Upper lobe of left lung (tissue), 6 donors: ENCODE measurements around the gene CAPN3. TPM values are rescaled to one million over a fixed set of nuclear protein-coding genes. Genes with fewer than 3 reads are reported as not detected.
A peak's percentile ranks its signal among the peaks of the same experiment; 100 is the strongest.

Experiments used
- ATAC-seq, 2 donors: fragments of 200-7000 bp; cut with Tn5 transposase; one replicate each; pipeline ENCODE4 v1.9.1; 2022; ENCODE audit warnings: mild to moderate bottlenecking in 2 of 2, moderate library complexity in 2 of 2; ENCODE audit not compliant: low FRiP score in 2 of 2
- DNase-seq, 2 donors: peaks; one replicate each; pipeline ENCODE4 v3.0.0-alpha.2; 2019 to 2020
- H3K27ac ChIP-seq, 4 donors: fragments of 200-600 bp; sonication (generic); one replicate each; pipeline ENCODE4 v1.5.1; 2016 to 2019
- H3K27me3 ChIP-seq, 4 donors: fragments of 200-600 bp; sonication (generic); one replicate each; pipeline ENCODE4 v1.5.1; 2017 to 2019
- H3K36me3 ChIP-seq, 4 donors: fragments of 200-600 bp; sonication (generic); one replicate each; pipeline ENCODE4 v1.5.1; 2016 to 2019
- H3K4me1 ChIP-seq, 4 donors: fragments of 200-600 bp; sonication (generic); one replicate each; pipeline ENCODE4 v1.5.1; 2018 to 2019
- H3K4me3 ChIP-seq, 4 donors: fragments of 200-600 bp; sonication (generic); one replicate each; pipeline ENCODE4 v1.5.1; 2017 to 2019; ENCODE audit warnings: mild to moderate bottlenecking in 2 of 4, moderate library complexity in 1 of 4
- H3K9me3 ChIP-seq, 4 donors: fragments of 200-600 bp; sonication (generic); one replicate each; pipeline ENCODE4 v1.5.1; 2018 to 2019
- CTCF ChIP-seq, 6 experiments: fragments of 450-650 bp in 4 of 6; fragments of 200-600 bp in 2 of 6; sonication (generic) in 2 of 6; IDR thresholded peaks; one replicate each; pipeline ENCODE4 v1.5.1; 2016 to 2019; ENCODE audit warnings: antibody characterized with exemption in 6 of 6
- EP300 ChIP-seq, 4 donors: sonication (generic); formaldehyde crosslinking; IDR thresholded peaks; one replicate each; pipeline ENCODE4 v1.5.1; 2017; ENCODE audit warnings: antibody characterized with exemption in 4 of 4, control low read depth in 2 of 4
- POLR2A ChIP-seq, 4 donors: fragments of 450-650 bp; IDR thresholded peaks; one replicate each; pipeline ENCODE4 v1.5.1; 2016 to 2017; ENCODE audit warnings: antibody characterized with exemption in 4 of 4, mild to moderate bottlenecking in 2 of 4
- POLR2AphosphoS5 ChIP-seq, 2 donors: sonication (generic); formaldehyde crosslinking; IDR thresholded peaks; one replicate each; pipeline ENCODE4 v1.5.1; 2017; ENCODE audit warnings: antibody characterized with exemption in 2 of 2
- WGBS, 2 donors: methylation state at CpG; one replicate each; pipeline ENCODE4 v1.1.5; 2017 to 2018; 5-methylcytosine and 5-hydroxymethylcytosine counted together
- total RNA-seq, 6 donors: library from RNA; depleted of rRNA in 4 of 6; stranded (reverse); fragments of >200 nt in 4 of 6; gene quantifications; one replicate each; pipeline versions ENCODE4 v1.1.0 to v1.2.1, GENCODE V29; 2016 to 2021
- donor health status: DM: no; HTN: no; CAD: no; lungs with moderate emphysema.
- donor health status: DM: no; HTN: yes; CAD: no; lungs with severe emphysema.

The CAPN3 gene
- total RNA-seq, 6 donors from 2014 or later = 24.0 to 369 (median 54.3) TPM

GRCh38 chr15:42448281-42448680 is 89.0 kb downstream of the CAPN3 start:
- Histone ChIP-seq H3K27me3 (no peaks in the 10 kb centered on the region), H3K27ac (no peak overlapping the region), H3K4me3 (no peak overlapping the region), H3K4me1 (peaks cover 0 to 25% (median 8%) of the 10 kb centered on the region in 4 donors), H3K9me3 (no peaks in the 10 kb centered on the region), H3K36me3 (peaks cover 21 to 82% (median 57%) of the 10 kb centered on the region in 4 donors)
- TF ChIP-seq POLR2A (IDR thresholded peaks at IDR 0.05) (no peak), CTCF (IDR thresholded peaks at IDR 0.05) (no peak), POLR2AphosphoS5 (IDR thresholded peaks at IDR 0.05) (no peak), EP300 (IDR thresholded peaks at IDR 0.05) (no peak)
- 95 to 97% methylated on average over 6 of the region's 6 CpGs for WGBS, 2 donors
- no peak for DNase-seq
- ATAC-seq = no peak

DNA sequence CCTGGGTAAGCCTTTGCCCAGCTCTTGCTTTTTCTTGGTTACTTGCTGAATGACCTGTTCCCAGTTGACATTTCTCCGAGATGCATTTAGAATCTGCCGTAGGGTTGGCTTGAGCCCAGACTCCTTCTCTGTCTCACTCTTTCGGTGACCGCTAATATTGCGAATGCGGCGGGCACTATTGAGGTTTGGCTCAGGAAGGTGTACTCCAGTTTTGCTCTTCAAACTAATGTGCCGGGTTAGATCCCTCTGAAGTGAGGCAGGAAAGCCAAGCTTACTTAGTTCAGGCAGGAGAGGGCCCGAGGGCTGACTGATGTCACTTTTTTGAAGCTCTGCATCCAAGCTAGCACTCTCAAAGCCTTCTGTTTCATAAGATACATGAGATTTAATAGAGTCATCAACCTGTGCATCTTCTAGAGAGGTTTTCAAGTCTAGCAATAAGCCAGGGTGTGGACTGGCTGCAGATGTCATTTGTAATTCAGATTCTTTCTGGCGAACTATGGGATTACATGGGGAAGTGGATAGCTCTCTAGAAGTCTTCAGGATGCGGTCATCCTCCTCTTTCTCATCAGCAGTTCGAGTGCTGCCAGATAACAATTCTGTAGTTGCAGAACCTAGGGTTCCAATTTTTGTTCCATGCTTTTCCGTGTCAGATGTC is 90.6 kb downstream of the CAPN3 start:
- Histone ChIP-seq H3K27ac (peak overlapping the region; percentile 3 to 50 (median 26)), H3K4me3 (peak overlapping the region in 1 of 4 donors; percentile 9), H3K9me3 (no peaks in the 10 kb centered on the region), H3K27me3 (no peaks in the 10 kb centered on the region), H3K4me1 (peaks cover 0 to 30% (median 8%) of the 10 kb centered on the region in 4 donors), H3K36me3 (peaks cover 14 to 77% (median 49%) of the 10 kb centered on the region in 4 donors)
- no peak for TF ChIP-seq POLR2A (IDR thresholded peaks at IDR 0.05)
- TF ChIP-seq POLR2AphosphoS5 (IDR thresholded peaks at IDR 0.05) = peak in 1 of 2 donors; percentile 12
- DNase-seq (peak in 1 of 2 donors; percentile 57), ATAC-seq (peak in 1 of 2 donors; percentile 65)
- 63 to 70% methylated on average over 11 to 13 of the region's 13 CpGs for WGBS, 2 donors

DNA sequence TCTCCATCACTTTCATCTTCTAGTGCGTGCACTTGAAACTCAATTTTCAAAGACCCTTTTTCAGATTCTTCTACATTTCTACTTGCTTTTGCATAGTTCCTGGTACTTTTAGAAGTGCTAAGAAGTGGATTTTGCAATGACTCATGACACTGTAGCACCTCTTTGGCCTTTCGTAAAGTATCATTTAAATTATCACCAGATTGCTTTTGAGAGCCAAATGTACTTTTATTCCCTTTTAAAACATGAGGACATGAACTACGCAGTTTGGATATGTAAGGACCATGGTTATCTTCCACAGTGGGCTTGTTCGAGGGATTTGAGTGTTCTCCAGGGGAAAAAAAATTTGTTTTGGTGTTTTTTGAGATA is 91.1 kb downstream of the CAPN3 start:
- DNase-seq = no peak
- Histone ChIP-seq H3K27me3 (no peaks in the 10 kb centered on the region), H3K27ac (peak overlapping the region; percentile 2 to 50 (median 20)), H3K36me3 (peaks cover 13 to 71% (median 46%) of the 10 kb centered on the region in 4 donors), H3K4me1 (peaks cover 0 to 30% (median 8%) of the 10 kb centered on the region in 4 donors), H3K4me3 (no peak overlapping the region), H3K9me3 (no peaks in the 10 kb centered on the region)
- peak in 1 of 2 donors; percentile 15 for ATAC-seq
- WGBS, 2 donors = 60 to 73% methylated on average over 4 of the region's 4 CpGs
- TF ChIP-seq POLR2A (IDR thresholded peaks at IDR 0.05) (no peak), EP300 (IDR thresholded peaks at IDR 0.05) (peak in 1 of 4 donors; percentile 42)

DNA sequence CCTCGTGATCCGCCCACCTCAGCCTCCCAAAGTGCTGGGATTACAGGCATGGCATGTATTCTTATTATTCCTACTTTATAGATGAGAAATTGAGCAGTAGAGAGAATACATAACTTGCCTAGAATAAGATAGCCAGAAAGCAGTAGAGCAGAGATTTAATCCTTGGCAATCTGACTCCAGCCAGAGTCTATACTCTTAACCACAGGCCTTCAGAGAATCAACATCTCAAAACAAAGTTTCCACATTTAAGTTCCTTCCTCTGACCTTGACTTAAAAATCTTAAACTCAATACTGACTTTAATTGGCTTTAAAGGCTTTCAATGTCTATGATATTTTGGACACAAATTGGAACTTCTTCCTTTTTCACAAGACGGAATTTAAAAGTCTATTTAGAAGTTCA is 94.5 kb downstream of the CAPN3 start:
- peak overlapping the region in 1 of 4 donors; percentile 31 for H3K4me3 ChIP-seq
- ATAC-seq (no peak), DNase-seq (no peak)
- TF ChIP-seq POLR2A (IDR thresholded peaks at IDR 0.05) = no peak
- TF ChIP-seq EP300 (IDR thresholded peaks at IDR 0.05) = no peak
- TF ChIP-seq CTCF (IDR thresholded peaks at IDR 0.05) = no peak
- TF ChIP-seq POLR2AphosphoS5 (IDR thresholded peaks at IDR 0.05) = no peak
- no peaks in the 10 kb centered on the region for H3K9me3 ChIP-seq
- H3K27me3 ChIP-seq = no peaks in the 10 kb centered on the region
- H3K36me3 ChIP-seq = peaks cover 6 to 38% (median 24%) of the 10 kb centered on the region in 4 donors
- 97 to 98% methylated on average over 3 of the region's 3 CpGs for WGBS, 2 donors
- H3K27ac ChIP-seq = no peak overlapping the region
- H3K4me1 ChIP-seq = peaks cover 11 to 50% (median 27%) of the 10 kb centered on the region in 4 donors

GRCh38 chr15:42456531-42456930 is 97.2 kb downstream of the CAPN3 start:
- DNase-seq (no peak), ATAC-seq (no peak)
- H3K36me3 ChIP-seq = peaks cover 2 to 13% (median 5%) of the 10 kb centered on the region in 4 donors
- H3K27ac ChIP-seq = peak overlapping the region; percentile 68 to 80 (median 76)
- no peaks in the 10 kb centered on the region for H3K27me3 ChIP-seq
- H3K9me3 ChIP-seq = no peaks in the 10 kb centered on the region
- peak overlapping the region in 3 of 4 donors; percentile 24 to 32 (median 31) for H3K4me3 ChIP-seq
- TF ChIP-seq POLR2A (IDR thresholded peaks at IDR 0.05) (no peak), EP300 (IDR thresholded peaks at IDR 0.05) (no peak), CTCF (IDR thresholded peaks at IDR 0.05) (no peak), POLR2AphosphoS5 (IDR thresholded peaks at IDR 0.05) (no peak)
- H3K4me1 ChIP-seq = peaks cover 11 to 33% (median 20%) of the 10 kb centered on the region in 4 donors
